WTC11 (cell line): ENCODE measurements around the gene SLC26A3.

Source experiments
- E2F4 ChIP-seq: sonication (generic); formaldehyde crosslinking; IDR thresholded peaks from 2 replicates; pipeline ENCODE4 v1.8.1; 2022; ENCODE audit warnings: low read depth, mild to moderate bottlenecking, moderate library complexity, missing genetic modification reagents, borderline replicate concordance
- ELF4 ChIP-seq: sonication (generic); formaldehyde crosslinking; IDR thresholded peaks from 2 replicates; pipeline ENCODE4 v1.8.1; 2022; ENCODE audit warnings: low read depth, mild to moderate bottlenecking, moderate library complexity, missing genetic modification reagents
- FOXP1 ChIP-seq: sonication (generic); formaldehyde crosslinking; IDR thresholded peaks from 2 replicates; pipeline ENCODE4 v1.8.0; 2022; ENCODE audit warnings: missing genetic modification reagents, mild to moderate bottlenecking, moderate library complexity, borderline replicate concordance
- MLX ChIP-seq: sonication (generic); formaldehyde crosslinking; IDR thresholded peaks from 2 replicates; pipeline ENCODE4 v1.8.1; 2023; ENCODE audit warnings: mild to moderate bottlenecking, missing genetic modification reagents, moderate library complexity
- NR3C1 ChIP-seq: sonication (generic); formaldehyde crosslinking; conservative IDR thresholded peaks from 2 replicates; pipeline ENCODE4 v1.8.1; 2023; ENCODE audit warnings: low read depth, mild to moderate bottlenecking, missing genetic modification reagents
- TP53 ChIP-seq: sonication (generic); formaldehyde crosslinking; IDR thresholded peaks from 2 replicates; pipeline ENCODE4 v1.8.1; 2023; ENCODE audit warnings: mild to moderate bottlenecking, missing genetic modification reagents
- ZNF121 ChIP-seq: sonication (generic); formaldehyde crosslinking; IDR thresholded peaks from 2 replicates; pipeline ENCODE4 v1.8.0; 2023; ENCODE audit warnings: missing genetic modification reagents
- ZNF138 ChIP-seq: sonication (generic); formaldehyde crosslinking; conservative IDR thresholded peaks from 2 replicates; pipeline ENCODE4 v1.8.1; 2022; ENCODE audit warnings: mild to moderate bottlenecking, moderate library complexity, missing genetic modification reagents
- ZNF281 ChIP-seq: sonication (generic); formaldehyde crosslinking; IDR thresholded peaks from 2 replicates; pipeline ENCODE4 v1.8.0; 2023; ENCODE audit warnings: mild to moderate bottlenecking, missing genetic modification reagents
- TF ChIP-seq, protein P1 (sequence below): fragments of 200-600 bp; IDR thresholded peaks from 2 replicates; pipeline ENCODE4 v1.8.0; 2022; ENCODE audit warnings: antibody characterized with exemption
- TF ChIP-seq, protein P2 (sequence below): sonication (generic); formaldehyde crosslinking; IDR thresholded peaks from 2 replicates; pipeline ENCODE4 v1.8.1; 2022; ENCODE audit warnings: missing genetic modification reagents, borderline replicate concordance

- TF ChIP-seq ZNF138 (no peak), TP53 (CRISPR knock-in tag) (no peak), ELF4 (CRISPR knock-in tag) (no peak), MLX (CRISPR knock-in tag) (no peak), NR3C1 (CRISPR knock-in tag) (no peak), E2F4 (CRISPR knock-in tag) (no peak), FOXP1 (CRISPR knock-in tag) (no peak), ZNF121 (CRISPR knock-in tag) (no peak), ZNF281 (CRISPR knock-in tag) (no peak)
- TF ChIP-seq, protein P1, sequence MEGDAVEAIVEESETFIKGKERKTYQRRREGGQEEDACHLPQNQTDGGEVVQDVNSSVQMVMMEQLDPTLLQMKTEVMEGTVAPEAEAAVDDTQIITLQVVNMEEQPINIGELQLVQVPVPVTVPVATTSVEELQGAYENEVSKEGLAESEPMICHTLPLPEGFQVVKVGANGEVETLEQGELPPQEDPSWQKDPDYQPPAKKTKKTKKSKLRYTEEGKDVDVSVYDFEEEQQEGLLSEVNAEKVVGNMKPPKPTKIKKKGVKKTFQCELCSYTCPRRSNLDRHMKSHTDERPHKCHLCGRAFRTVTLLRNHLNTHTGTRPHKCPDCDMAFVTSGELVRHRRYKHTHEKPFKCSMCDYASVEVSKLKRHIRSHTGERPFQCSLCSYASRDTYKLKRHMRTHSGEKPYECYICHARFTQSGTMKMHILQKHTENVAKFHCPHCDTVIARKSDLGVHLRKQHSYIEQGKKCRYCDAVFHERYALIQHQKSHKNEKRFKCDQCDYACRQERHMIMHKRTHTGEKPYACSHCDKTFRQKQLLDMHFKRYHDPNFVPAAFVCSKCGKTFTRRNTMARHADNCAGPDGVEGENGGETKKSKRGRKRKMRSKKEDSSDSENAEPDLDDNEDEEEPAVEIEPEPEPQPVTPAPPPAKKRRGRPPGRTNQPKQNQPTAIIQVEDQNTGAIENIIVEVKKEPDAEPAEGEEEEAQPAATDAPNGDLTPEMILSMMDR, result no peak
- TF ChIP-seq, protein P2, sequence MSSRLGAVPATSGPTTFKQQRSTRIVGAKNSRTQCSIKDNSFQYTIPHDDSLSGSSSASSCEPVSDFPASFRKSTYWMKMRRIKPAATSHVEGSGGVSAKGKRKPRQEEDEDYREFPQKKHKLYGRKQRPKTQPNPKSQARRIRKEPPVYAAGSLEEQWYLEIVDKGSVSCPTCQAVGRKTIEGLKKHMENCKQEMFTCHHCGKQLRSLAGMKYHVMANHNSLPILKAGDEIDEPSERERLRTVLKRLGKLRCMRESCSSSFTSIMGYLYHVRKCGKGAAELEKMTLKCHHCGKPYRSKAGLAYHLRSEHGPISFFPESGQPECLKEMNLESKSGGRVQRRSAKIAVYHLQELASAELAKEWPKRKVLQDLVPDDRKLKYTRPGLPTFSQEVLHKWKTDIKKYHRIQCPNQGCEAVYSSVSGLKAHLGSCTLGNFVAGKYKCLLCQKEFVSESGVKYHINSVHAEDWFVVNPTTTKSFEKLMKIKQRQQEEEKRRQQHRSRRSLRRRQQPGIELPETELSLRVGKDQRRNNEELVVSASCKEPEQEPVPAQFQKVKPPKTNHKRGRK (CRISPR knock-in tag), result no peak
These were observed 87.5 kb downstream of the SLC26A3 start for GRCh38 chr7:107715531-107715930.
